IMR-90 (cell line): ENCODE results near the gene NBPF3. TPM values are rescaled to one million over a fixed set of nuclear protein-coding genes. Genes with fewer than 3 reads are reported as not detected.

ENCODE experiments used
- ATAC-seq: fragments of 200-7000 bp; cut with Tn5 transposase; 2 replicates; pipeline ENCODE4 v1.9.1; 2020; ENCODE audit warnings: low read depth, mild to moderate bottlenecking, moderate library complexity
- BruUV-seq: library from RNA; stranded (reverse); fragments of 400-500 nt; replicated peaks from 2 replicates; lab custom pipeline; 2021; lab: Mats Ljungman, UMichigan
- CTCF ChIA-PET: fragments of 300-600 bp; formaldehyde crosslinking; extraction: SDS; loops from one replicate; lab custom pipeline; 2021; ENCODE audit warnings: antibody characterized with exemption; lab: Yijun Ruan, JAX
- POLR2A ChIA-PET: fragments of 300-600 bp; sonication (Branson Sonifier 250); formaldehyde crosslinking; loops from one replicate; lab custom pipeline; 2022; ENCODE audit warnings: antibody characterized with exemption; ENCODE audit not compliant: unreplicated experiment; lab: Charles Lee
- DNase-seq: peaks from one replicate; pipeline ENCODE4 v3.0.0; 2013
- H2AFZ ChIP-seq: replicated peaks from 2 replicates; pipeline ENCODE3; 2013; ENCODE audit warnings: low read length, mild to moderate bottlenecking; ENCODE audit not compliant: poor library complexity
- H2AK5ac ChIP-seq: 2 replicates; pipeline ENCODE4 v1.6.1; 2013; ENCODE audit warnings: low read depth, low read length, inconsistent platforms
- H2AK9ac ChIP-seq: replicated peaks from 2 replicates; pipeline ENCODE3; 2013; ENCODE audit warnings: mild to moderate bottlenecking, low read depth, low read length, moderate library complexity; ENCODE audit not compliant: poor library complexity
- H2BK120ac ChIP-seq: 2 replicates; pipeline ENCODE4 v1.6.1; 2013; ENCODE audit warnings: low read depth, low read length, inconsistent platforms
- H2BK15ac ChIP-seq: 3 replicates; pipeline ENCODE4 v1.6.1; 2013; ENCODE audit warnings: low read depth, low read length, inconsistent platforms
- H2BK20ac ChIP-seq: 2 replicates; pipeline ENCODE4 v1.6.1; 2013; ENCODE audit warnings: low read depth, mild to moderate bottlenecking, inconsistent platforms, low read length, moderate library complexity
- H2BK5ac ChIP-seq: 2 replicates; pipeline ENCODE4 v1.6.1; 2013; ENCODE audit warnings: mild to moderate bottlenecking, low read depth, low read length, inconsistent platforms; ENCODE audit not compliant: poor library complexity, severe bottlenecking
- H3K14ac ChIP-seq: replicated peaks from 2 replicates; pipeline ENCODE4 v1.6.1; 2013; ENCODE audit warnings: low read depth, low read length, inconsistent platforms
- H3K18ac ChIP-seq: 2 replicates; pipeline ENCODE4 v1.6.1; 2013; ENCODE audit warnings: low read depth, low read length, control low read depth
- H3K23ac ChIP-seq: 2 replicates; pipeline ENCODE4 v1.6.1; 2013; ENCODE audit warnings: low read depth, low read length, inconsistent platforms
- H3K27ac ChIP-seq: 2 replicates; pipeline ENCODE4 v1.5.1; 2013; ENCODE audit warnings: mild to moderate bottlenecking, control low read depth, low read length; ENCODE audit not compliant: insufficient read depth
- H3K27me3 ChIP-seq: 2 replicates; pipeline ENCODE4 v1.6.1; 2013; ENCODE audit warnings: low read length; ENCODE audit not compliant: control insufficient read depth, insufficient read depth
- H3K36me3 ChIP-seq: 2 replicates; pipeline ENCODE4 v1.6.1; 2013; ENCODE audit warnings: low read length, mixed read lengths; ENCODE audit not compliant: control insufficient read depth, insufficient read depth
- H3K4ac ChIP-seq: 2 replicates; pipeline ENCODE4 v1.6.1; 2013; ENCODE audit warnings: low read depth, low read length, inconsistent platforms
- H3K4me1 ChIP-seq: 2 replicates; pipeline ENCODE4 v1.6.1; 2013; ENCODE audit warnings: low read length, mixed read lengths; ENCODE audit not compliant: control insufficient read depth, insufficient read depth
- H3K4me2 ChIP-seq: 2 replicates; pipeline ENCODE4 v1.6.1; 2013; ENCODE audit warnings: low read depth, mild to moderate bottlenecking, control low read depth, low read length, moderate library complexity
- H3K4me3 ChIP-seq: 2 replicates; pipeline ENCODE4 v1.5.1; 2013; ENCODE audit warnings: low read depth, mild to moderate bottlenecking, control low read depth, low read length, moderate library complexity; ENCODE audit not compliant: insufficient read depth
- H3K56ac ChIP-seq: 2 replicates; pipeline ENCODE4 v1.6.1; 2013; ENCODE audit warnings: low read length, inconsistent platforms; ENCODE audit not compliant: insufficient read depth; ENCODE audit errors: extremely low read depth
- H3K79me1 ChIP-seq, 2 experiments: 2 replicates each; pipeline ENCODE4 v1.6.1; 2013; ENCODE audit warnings: low read length in 2 of 2, inconsistent platforms in 1 of 2, low read depth in 1 of 2
- H3K9ac ChIP-seq: 2 replicates; pipeline ENCODE4 v1.6.1; 2013; ENCODE audit warnings: low read depth, low read length, control low read depth
- H3K9me1 ChIP-seq: 2 replicates; pipeline ENCODE4 v1.6.1; 2013; ENCODE audit warnings: low read length, inconsistent platforms; ENCODE audit not compliant: insufficient read depth
- H3K9me3 ChIP-seq: 2 replicates; pipeline ENCODE4 v1.6.1; 2013; ENCODE audit warnings: low read length; ENCODE audit not compliant: control insufficient read depth, insufficient read depth
- H4K20me1 ChIP-seq: 2 replicates; pipeline ENCODE4 v1.6.1; 2013; ENCODE audit warnings: low read length, inconsistent platforms; ENCODE audit not compliant: insufficient read depth
- H4K5ac ChIP-seq: 2 replicates; pipeline ENCODE4 v1.6.1; 2013; ENCODE audit warnings: mild to moderate bottlenecking, low read depth, low read length, control low read depth
- H4K8ac ChIP-seq, 2 experiments: 2 replicates each; pipeline ENCODE4 v1.6.1; 2013; ENCODE audit warnings: low read depth in 2 of 2, low read length in 2 of 2, control low read depth in 1 of 2, inconsistent platforms in 1 of 2
- H4K91ac ChIP-seq: 2 replicates; pipeline ENCODE4 v1.6.1; 2013; ENCODE audit warnings: low read depth, low read length, inconsistent platforms; ENCODE audit not compliant: insufficient read depth
- MXI1 ChIP-seq: IDR thresholded peaks from 2 replicates; pipeline ENCODE4 v1.6.1; 2012; ENCODE audit warnings: low read depth, mild to moderate bottlenecking, low read length, moderate library complexity, borderline replicate concordance
- RAD21 ChIP-seq: IDR thresholded peaks from 2 replicates; pipeline ENCODE4 v1.6.1; 2012; ENCODE audit warnings: low read length, improper control_type of control experiment
- SMC3 ChIP-seq: fragments of 150-350 bp; IDR thresholded peaks from 2 replicates; pipeline ENCODE4 v1.6.1; 2016; ENCODE audit warnings: low read depth, mild to moderate bottlenecking, antibody characterized with exemption, low read length, moderate library complexity
- WGBS, 2 experiments: methylation state at CpG; one replicate each; pipeline versions ENCODE4 v1.1.5 to v1.1.7; 2013; ENCODE audit warnings: missing lambda C conversion rate in 2 of 2; ENCODE audit not compliant: insufficient read length in 1 of 2; ENCODE audit errors: extremely low coverage in 2 of 2; 5-methylcytosine and 5-hydroxymethylcytosine counted together
- dilution Hi-C: fragments of 300-500 bp; cut with HindIII; formaldehyde crosslinking; loops from one replicate; pipeline ENCODE4 v1.14.3; 2018; ENCODE audit warnings: low sequenced_read_pairs; ENCODE audit not compliant: unreplicated experiment
- in situ Hi-C: fragments of 300-500 bp; cut with MboI; formaldehyde crosslinking; loops from 3 replicates; pipeline ENCODE4 v1.14.3; 2019; ENCODE audit warnings: low sequenced_read_pairs, inconsistent platforms, mixed read lengths
- intact Hi-C: fragments of 100-400 bp; cut with micrococcal nuclease; formaldehyde crosslinking; loops from 2 replicates; pipeline ENCODE4 v1.10.0; 2022
- polyA plus RNA-seq, 3 experiments: library from polyadenylated mRNA; depleted of rRNA; stranded (reverse); fragments of >200 nt; gene quantifications; 2 replicates each; pipeline ENCODE4 v1.2.3, GENCODE V29; 2012; ENCODE audit warnings: low replicate concordance in 1 of 3
- total RNA-seq: library from RNA; depleted of rRNA; stranded (reverse); fragments of >200 nt; gene quantifications from 2 replicates; pipeline ENCODE4 v1.2.3, GENCODE V29; 2012
- TF ChIP-seq, protein P1 (sequence below): conservative IDR thresholded peaks from 2 replicates; pipeline ENCODE4 v1.5.1; 2012; ENCODE audit warnings: mild to moderate bottlenecking, low read depth, low read length, improper control_type of control experiment

Gene NBPF3
- total and polyA plus RNA-seq, 2 of the 4 experiments (the other 2 are of a cell fraction): 8.7 to 18.8 TPM

DNA sequence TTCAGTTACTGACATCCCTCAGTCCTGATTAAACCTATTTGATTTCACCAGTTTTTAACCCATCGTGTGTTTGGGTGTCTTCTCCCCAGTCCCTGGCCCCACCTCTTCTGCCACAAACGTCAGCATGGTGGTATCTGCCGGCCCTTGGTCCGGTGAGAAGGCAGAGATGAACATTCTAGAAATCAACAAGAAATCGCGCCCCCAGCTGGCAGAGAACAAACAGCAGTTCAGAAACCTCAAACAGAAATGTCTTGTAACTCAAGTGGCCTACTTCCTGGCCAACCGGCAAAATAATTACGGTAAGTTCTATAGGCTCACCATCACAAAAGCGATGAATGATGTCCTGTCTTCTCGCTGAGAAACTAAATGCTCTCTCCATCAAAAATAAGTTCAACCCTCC, 28.7 kb downstream of the NBPF3 start:
- H3K79me1 ChIP-seq: no peaks in the 10 kb centered on the region; a peak in 1 of 4 replicates
- TF ChIP-seq RAD21 (peak; percentile 36; the same call in 1 of the 2 replicates), MXI1 (no peak), SMC3 (peak; percentile 45)
- TF ChIP-seq, protein P1, sequence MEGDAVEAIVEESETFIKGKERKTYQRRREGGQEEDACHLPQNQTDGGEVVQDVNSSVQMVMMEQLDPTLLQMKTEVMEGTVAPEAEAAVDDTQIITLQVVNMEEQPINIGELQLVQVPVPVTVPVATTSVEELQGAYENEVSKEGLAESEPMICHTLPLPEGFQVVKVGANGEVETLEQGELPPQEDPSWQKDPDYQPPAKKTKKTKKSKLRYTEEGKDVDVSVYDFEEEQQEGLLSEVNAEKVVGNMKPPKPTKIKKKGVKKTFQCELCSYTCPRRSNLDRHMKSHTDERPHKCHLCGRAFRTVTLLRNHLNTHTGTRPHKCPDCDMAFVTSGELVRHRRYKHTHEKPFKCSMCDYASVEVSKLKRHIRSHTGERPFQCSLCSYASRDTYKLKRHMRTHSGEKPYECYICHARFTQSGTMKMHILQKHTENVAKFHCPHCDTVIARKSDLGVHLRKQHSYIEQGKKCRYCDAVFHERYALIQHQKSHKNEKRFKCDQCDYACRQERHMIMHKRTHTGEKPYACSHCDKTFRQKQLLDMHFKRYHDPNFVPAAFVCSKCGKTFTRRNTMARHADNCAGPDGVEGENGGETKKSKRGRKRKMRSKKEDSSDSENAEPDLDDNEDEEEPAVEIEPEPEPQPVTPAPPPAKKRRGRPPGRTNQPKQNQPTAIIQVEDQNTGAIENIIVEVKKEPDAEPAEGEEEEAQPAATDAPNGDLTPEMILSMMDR: peak; percentile 51
- H2AFZ ChIP-seq: no peak overlapping the region
- no peak for ATAC-seq
- H3K36me3 ChIP-seq: peaks cover 37% of the 10 kb centered on the region
- peaks cover 6% of the 10 kb centered on the region for H3K9me1 ChIP-seq
- H3K9ac ChIP-seq: no peak overlapping the region
- no peaks in the 10 kb centered on the region for H3K27me3 ChIP-seq
- intact Hi-C loops: loop anchor here (1.0 kb wide), 1 partner anchor 98 kb away; no protein-coding TSS in a partner anchor
- H3K14ac ChIP-seq: no peak overlapping the region
- dilution Hi-C loops: no loop called here
- H4K91ac ChIP-seq: no peak overlapping the region
- in situ Hi-C loops: no loop called here
- H3K4me3 ChIP-seq: no peak overlapping the region
- no peak overlapping the region for H2BK5ac ChIP-seq
- H2BK120ac ChIP-seq: no peak overlapping the region
- H3K4ac ChIP-seq: no peak overlapping the region
- DNase-seq: peak; percentile 37
- H2BK15ac ChIP-seq: no peak overlapping the region
- H3K4me2 ChIP-seq: no peak overlapping the region
- no peak overlapping the region for H3K27ac ChIP-seq
- WGBS, 2 experiments: 13% methylated on average over 3 of the region's 10 CpGs; no CpG with 5 or more reads in 1 of the 2 experiments
- H4K5ac ChIP-seq: no peak overlapping the region
- CTCF ChIA-PET: no interaction called here
- H3K23ac ChIP-seq: no peak overlapping the region
- no TSS peak for BruUV-seq
- H4K20me1 ChIP-seq: no peaks in the 10 kb centered on the region
- POLR2A ChIA-PET: no interaction called here
- H3K18ac ChIP-seq: no peak overlapping the region
- no peak overlapping the region for H4K8ac ChIP-seq
- H2AK5ac ChIP-seq: no peak overlapping the region
- H2AK9ac ChIP-seq: no peak overlapping the region
- no peak overlapping the region for H2BK20ac ChIP-seq
- 0 out of 2 replicates have a peak, but pooled peaks cover 3% of the 10 kb centered on the region for H3K4me1 ChIP-seq
- H3K56ac ChIP-seq: no peak overlapping the region
- no peaks in the 10 kb centered on the region for H3K9me3 ChIP-seq
